ENCODE data around the gene EXPH5. TPM values are rescaled to one million over a fixed set of nuclear protein-coding genes. Genes with fewer than 3 reads are reported as not detected.

Gene EXPH5
- total RNA-seq, 1 experiment from 2014 or later, result 18.3 TPM

GRCh38 chr11:108508653-108509593 lies 84.6 kb downstream of the EXPH5 start:
- BruUV-seq (replicated peaks), result no TSS peak
- POLR2A ChIA-PET, result no interaction called here
- ATAC-seq (no peak), DNase-seq (ENCODE audit: low read depth, low spot score) (no peak)
- H3K9me3 ChIP-seq (ENCODE audit: control insufficient read depth in 1 of 2, insufficient read depth in 1 of 2, low read depth in 1 of 2, low read length in 2 of 2), result no peaks in the 10 kb centered on the region
- H3K36me3 ChIP-seq (ENCODE audit: control insufficient read depth in 1 of 2, insufficient read depth in 2 of 2, low read length in 2 of 2), result 0 out of 4 replicates have a peak, but pooled peaks cover 0 to 10% of the 10 kb centered on the region in 2 experiments
- H3K9ac ChIP-seq (ENCODE audit: low read length), result no peak overlapping the region
- H3K4me2 ChIP-seq (ENCODE audit: low read length), result no peak overlapping the region
- H3K9me2 ChIP-seq (ENCODE audit: insufficient read depth), result no peaks in the 10 kb centered on the region
- intact Hi-C loops (cut with micrococcal nuclease), result no loop called here
- no peaks in the 10 kb centered on the region for H4K20me1 ChIP-seq (ENCODE audit: insufficient read depth)
- no peak overlapping the region for H3K27ac ChIP-seq (ENCODE audit: low read depth, low read length)
- no peaks in the 10 kb centered on the region for H3K79me2 ChIP-seq (ENCODE audit: insufficient read depth, low read length)
- CTCF ChIA-PET, result no interaction called here
- no peaks in the 10 kb centered on the region for H3K27me3 ChIP-seq (ENCODE audit: insufficient read depth, low read length)
- H3K4me1 ChIP-seq (ENCODE audit: control insufficient read depth in 1 of 2, insufficient read depth in 2 of 2, low read length in 2 of 2), result no peaks in the 10 kb centered on the region
- RAD21 ChIA-PET (ENCODE audit: low non-redundant PET in 1 of 2, low total read pairs in 2 of 2, uncharacterized antibody in 2 of 2, unreplicated experiment in 2 of 2), result no interaction called here
- no peak for TF ChIP-seq SIN3A (IDR thresholded peaks at IDR 0.05; ENCODE audit: low read depth)
- no peak for TF ChIP-seq TCF7L2 (IDR thresholded peaks at IDR 0.05; ENCODE audit: borderline replicate concordance, extremely low read depth, insufficient read depth, insufficient read length)
- TF ChIP-seq MAX (IDR thresholded peaks at IDR 0.05), result no peak
- TF ChIP-seq CBX3 (IDR thresholded peaks at IDR 0.05; ENCODE audit: low read depth), result no peak
- TF ChIP-seq ZBTB33 (IDR thresholded peaks at IDR 0.05; ENCODE audit: extremely low read depth, insufficient replicate concordance, low read length), result no peak
- TF ChIP-seq JUND (IDR thresholded peaks at IDR 0.05), result no peak
- TF ChIP-seq EZH2phosphoT487 (IDR thresholded peaks at IDR 0.05; ENCODE audit: borderline replicate concordance), result no peak
- TF ChIP-seq SP1 (IDR thresholded peaks at IDR 0.05; ENCODE audit: low read depth), result no peak
- no peak for TF ChIP-seq CTCF (IDR thresholded peaks at IDR 0.05 in 2 of 3, conservative IDR thresholded peaks at IDR 0.05 in 1 of 3; ENCODE audit: borderline replicate concordance in 1 of 3, insufficient read depth in 1 of 3, low read depth in 2 of 3, low read length in 2 of 3)
- TF ChIP-seq EZH2 (IDR thresholded peaks at IDR 0.05), result no peak
- no peak overlapping the region for H2AFZ ChIP-seq (ENCODE audit: low read depth, low read length, poor library complexity, severe bottlenecking)
- no peak overlapping the region for H3K4me3 ChIP-seq (replicated peaks in 1 of 2; ENCODE audit: low read depth in 1 of 2, low read length in 2 of 2)

Measured in HCT116 (cell line).